ENCODE measurements around the gene ACSF3.

The ACSF3 gene

GRCh38 chr16:89096042-89096717 lies 2.5 kb downstream of the ACSF3 start:
- no peak for DNase-seq

- peak; percentile 81 for DNase-seq
Measured at GRCh38 chr16:89096768-89097391, 3.2 kb downstream of the ACSF3 start.

- DNase-seq, result no peak
Measured at GRCh38 chr16:89097392-89097772, 3.7 kb downstream of the ACSF3 start.

- no peak for DNase-seq
Measured at GRCh38 chr16:89098767-89099430, 5.2 kb downstream of the ACSF3 start.

- peak; percentile 28 for DNase-seq
Measured at GRCh38 chr16:89099905-89100304, 6.3 kb downstream of the ACSF3 start.

- no peak for DNase-seq
Measured at GRCh38 chr16:89100601-89101302, 7.1 kb downstream of the ACSF3 start.

- no peak for DNase-seq
Measured at GRCh38 chr16:89101303-89102040, 7.8 kb downstream of the ACSF3 start.

- DNase-seq, result no peak
Measured at GRCh38 chr16:89102041-89102471, 8.4 kb downstream of the ACSF3 start.

GRCh38 chr16:89102481-89103073 lies 8.9 kb downstream of the ACSF3 start:
- no peak for DNase-seq

- no peak for DNase-seq
Measured at GRCh38 chr16:89103156-89103555, 9.5 kb downstream of the ACSF3 start.

GRCh38 chr16:89103781-89104180 lies 10.1 kb downstream of the ACSF3 start:
- DNase-seq, result no peak

GRCh38 chr16:89104303-89104702 lies 10.7 kb downstream of the ACSF3 start:
- DNase-seq, result no peak

- DNase-seq, result no peak
Measured at GRCh38 chr16:89104930-89105571, 11.4 kb downstream of the ACSF3 start.

GRCh38 chr16:89105599-89106151 lies 12.0 kb downstream of the ACSF3 start:
- DNase-seq, result no peak

- no peak for DNase-seq
Measured at GRCh38 chr16:89106533-89107202, 13.0 kb downstream of the ACSF3 start.

- DNase-seq, result no peak
Measured at GRCh38 chr16:89107203-89107582, 13.5 kb downstream of the ACSF3 start.

- no peak for DNase-seq
Measured at GRCh38 chr16:89108416-89108815, 14.8 kb downstream of the ACSF3 start.

- no peak for DNase-seq
Measured at GRCh38 chr16:89110641-89111040, 17.0 kb downstream of the ACSF3 start.

- DNase-seq, result no peak
Measured at GRCh38 chr16:89111263-89111662, 17.6 kb downstream of the ACSF3 start.

- no peak for DNase-seq
Measured at GRCh38 chr16:89112377-89113151, 18.9 kb downstream of the ACSF3 start.

Measured in CD4-positive, alpha-beta T cell treated with Interleukin-6 for 4 hours (primary cell).